ENCODE results near the gene SEPTIN2.
A peak's percentile ranks its signal among the peaks of the same experiment; 100 is the strongest.
"Not testable (repeated sequence)": the region's sequence is repeated elsewhere in the genome, so short reads cannot be mapped to it uniquely, and the experiment has no call there.

SEPTIN2 gene

DNA sequence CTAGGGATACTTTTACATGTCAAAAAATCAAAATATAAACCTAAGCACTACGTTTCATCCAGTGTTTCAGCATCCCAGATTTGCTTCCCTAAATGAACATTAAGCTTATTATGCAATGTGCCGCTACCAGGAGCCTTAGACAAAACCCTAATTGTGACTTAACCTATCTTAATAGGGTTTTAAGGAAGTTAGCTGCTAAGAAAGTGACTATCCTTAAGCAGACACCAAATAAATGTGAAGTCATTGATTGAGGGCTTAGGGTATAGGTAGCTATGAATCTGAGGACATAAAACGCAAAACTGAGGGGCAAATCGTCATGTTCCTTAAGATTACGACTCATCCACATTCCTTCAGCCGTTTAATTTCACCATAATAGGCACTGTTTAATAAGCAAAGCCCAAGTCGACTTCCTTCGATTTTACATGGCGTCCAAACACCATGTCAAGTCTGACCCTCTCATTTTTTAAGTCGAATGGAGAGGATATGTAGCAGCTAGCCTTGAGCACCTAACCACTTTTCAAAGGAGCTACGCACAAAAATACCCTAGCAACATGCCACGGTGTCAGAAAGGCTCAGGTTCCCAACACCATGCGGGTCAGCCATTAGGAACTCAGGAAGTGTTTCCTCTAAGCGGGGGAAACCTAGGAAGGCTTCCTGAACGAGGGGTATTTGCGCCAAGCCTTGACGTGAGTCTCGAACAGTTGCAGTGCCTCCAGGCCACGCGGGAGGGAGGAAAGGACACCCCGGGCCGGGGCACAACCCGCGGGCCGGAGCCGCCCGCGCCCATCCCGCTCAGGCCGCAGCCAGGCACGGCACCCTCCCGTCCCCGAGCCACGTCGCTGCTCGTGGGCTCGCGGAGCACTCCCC, 1.3 kb upstream of the SEPTIN2 start:
- DNase-seq (ENCODE audit: low read depth), result no peak

DNA sequence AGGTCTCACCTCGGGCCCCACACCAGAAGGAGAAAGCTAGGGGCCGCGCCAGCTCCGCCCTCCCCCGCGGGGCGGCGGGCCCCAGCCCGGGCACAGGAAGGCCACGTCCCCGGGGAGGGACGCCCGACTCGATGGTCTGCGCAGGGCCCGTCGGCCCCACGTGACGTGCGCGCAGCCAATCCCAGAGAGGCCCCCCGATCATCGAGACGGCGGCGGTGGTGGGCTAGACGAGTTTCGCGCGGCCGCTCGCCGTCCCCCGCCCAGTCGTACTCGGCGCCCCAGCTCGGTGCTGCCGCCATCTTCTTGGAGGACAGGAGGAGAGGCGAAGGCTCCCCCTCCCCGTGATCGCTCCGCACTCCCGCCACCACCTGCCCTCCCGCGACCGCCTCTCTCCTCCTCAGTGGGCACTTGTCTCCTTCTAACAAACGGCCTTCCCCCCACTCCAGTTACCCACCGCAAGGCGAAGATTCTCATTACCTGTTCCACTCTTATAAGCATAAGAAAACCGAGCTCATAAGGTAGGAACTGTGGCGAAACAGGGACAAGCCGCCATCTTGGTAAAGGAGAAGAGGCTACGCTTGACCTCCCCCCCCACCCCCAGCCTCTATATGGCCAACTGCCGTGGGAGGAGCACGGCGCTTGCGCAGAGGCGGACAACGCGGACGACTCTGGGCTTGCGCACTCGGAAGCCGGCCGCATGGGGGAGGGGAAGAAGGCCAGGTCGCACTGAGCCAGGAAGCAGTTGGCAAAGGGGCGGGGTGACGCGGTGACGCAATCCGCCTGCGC, 439 bp upstream of the SEPTIN2 start, which contains the start of gene HDLBP:
Gene HDLBP, minus strand, starts transcription at position 580 of the 786 bp plus-strand sequence. CDS start 48,803 bp downstream, outside the sequence.
- peak; percentile 100 for DNase-seq (ENCODE audit: low read depth)

DNA sequence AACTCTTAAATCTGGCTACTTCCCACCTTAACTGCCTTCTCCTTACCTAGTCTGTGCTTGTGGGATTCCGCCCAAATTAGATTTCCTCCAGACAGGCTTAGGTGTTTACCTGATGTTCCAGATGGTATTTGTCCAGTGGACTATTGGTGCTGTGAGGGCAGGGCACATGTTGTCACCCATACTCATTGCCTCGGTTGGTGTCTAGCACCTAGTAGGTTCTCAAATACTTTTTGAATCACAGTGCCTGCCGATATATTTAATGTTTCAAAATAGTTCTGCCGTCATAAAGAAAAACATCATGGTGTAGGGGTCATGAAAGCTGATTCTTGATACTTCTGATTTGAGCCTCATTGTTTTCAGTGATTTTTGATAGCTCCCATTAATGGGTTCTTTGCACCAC, 1.1 kb downstream of the SEPTIN2 start:
- no peak for DNase-seq (ENCODE audit: low read depth)

DNA sequence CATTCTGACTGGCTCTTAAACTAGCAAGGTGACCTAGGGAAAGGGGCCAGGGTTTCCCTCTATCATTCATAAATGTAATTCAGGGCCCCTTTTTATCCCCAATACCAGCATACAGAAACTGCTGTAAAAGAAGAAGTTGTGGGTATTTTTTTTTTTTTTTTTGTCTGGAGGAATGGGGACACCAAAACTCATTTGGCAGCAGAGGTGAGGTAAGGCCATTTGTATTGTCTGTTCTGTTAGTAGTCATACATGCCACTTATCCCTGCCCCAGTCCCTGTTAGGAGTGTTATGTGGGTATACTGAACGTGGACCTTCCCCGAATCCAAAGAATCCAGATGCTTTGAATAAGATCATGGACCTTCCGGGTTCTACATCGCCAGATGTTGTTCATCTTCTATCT, 1.7 kb downstream of the SEPTIN2 start:
- no peak for DNase-seq (ENCODE audit: low read depth)

- not testable (repeated sequence) for DNase-seq (ENCODE audit: low read depth)
Measured at GRCh38 chr2:241318830-241319229, 3.1 kb downstream of the SEPTIN2 start.

DNA sequence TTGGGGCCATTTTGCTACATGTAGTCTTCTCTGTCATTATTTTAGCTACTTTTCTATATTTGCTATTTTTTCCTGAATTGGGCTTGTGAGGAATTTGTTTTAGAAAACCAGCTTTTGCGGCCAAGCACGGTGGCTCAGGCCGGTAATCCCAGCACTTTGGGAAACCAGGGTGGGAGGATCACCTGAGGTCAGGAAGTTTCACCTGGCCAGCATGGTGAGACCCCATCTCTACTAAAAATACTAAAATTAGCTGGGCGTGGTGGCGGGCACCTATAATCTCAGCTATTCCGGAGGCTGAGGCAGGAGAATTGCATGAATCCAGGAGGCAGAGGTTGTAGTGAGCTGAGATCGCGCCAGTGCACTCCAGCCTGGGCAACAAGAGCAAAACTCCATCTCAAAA, 4.7 kb downstream of the SEPTIN2 start:
- no peak for DNase-seq (ENCODE audit: low read depth)

GRCh38 chr2:241321033-241321432, 5.3 kb downstream of the SEPTIN2 start:
- DNase-seq (ENCODE audit: low read depth), result no peak

DNA sequence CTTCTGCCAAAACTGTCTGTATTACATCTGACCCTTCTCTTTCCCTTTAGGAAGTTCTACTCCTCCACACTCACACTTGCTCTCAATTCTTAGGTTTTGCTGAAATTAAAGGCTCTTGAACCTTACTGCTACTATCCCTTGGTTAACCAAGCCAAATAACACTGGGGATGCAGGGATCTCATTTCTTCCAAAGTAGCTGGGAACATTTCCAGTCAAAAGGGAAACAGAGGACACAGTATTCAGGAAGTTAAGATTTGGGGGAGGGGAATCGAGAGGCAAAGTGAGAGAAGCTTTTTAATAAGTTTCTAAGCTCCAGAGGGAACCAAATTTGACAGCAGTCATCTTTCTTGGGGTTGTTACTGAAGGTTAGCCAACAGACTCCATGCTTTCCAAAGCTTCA, 6.2 kb downstream of the SEPTIN2 start:
- no peak for DNase-seq (ENCODE audit: low read depth)

DNA sequence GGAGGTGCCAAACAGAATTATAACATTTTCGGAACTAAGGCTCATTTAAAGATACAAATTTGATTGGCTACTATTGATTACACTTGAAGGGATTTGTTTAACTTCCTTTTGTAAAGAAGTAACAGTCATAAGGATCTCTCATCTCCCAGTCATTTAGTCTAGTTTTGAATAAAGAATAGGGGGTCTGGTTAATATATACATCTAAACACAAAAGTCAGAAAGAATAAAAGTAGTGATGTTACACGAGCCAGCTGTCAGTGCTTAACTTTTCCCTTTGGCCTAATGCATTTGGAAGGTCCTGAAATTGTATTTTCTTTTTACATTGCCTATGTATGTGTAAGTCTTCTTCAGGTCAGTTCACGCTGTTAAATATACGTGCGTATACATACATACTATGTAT, 8.1 kb downstream of the SEPTIN2 start:
- no peak for DNase-seq (ENCODE audit: low read depth)

GRCh38 chr2:241324775-241325174, 9.1 kb downstream of the SEPTIN2 start:
- no peak for DNase-seq (ENCODE audit: low read depth)

- DNase-seq (ENCODE audit: low read depth), result no peak
Measured at GRCh38 chr2:241325257-241325656, 9.5 kb downstream of the SEPTIN2 start.

GRCh38 chr2:241329669-241330615, 14.2 kb downstream of the SEPTIN2 start:
- no peak for DNase-seq (ENCODE audit: low read depth)

- no peak for DNase-seq (ENCODE audit: low read depth)
Measured at GRCh38 chr2:241330616-241330981, 14.9 kb downstream of the SEPTIN2 start.

DNA sequence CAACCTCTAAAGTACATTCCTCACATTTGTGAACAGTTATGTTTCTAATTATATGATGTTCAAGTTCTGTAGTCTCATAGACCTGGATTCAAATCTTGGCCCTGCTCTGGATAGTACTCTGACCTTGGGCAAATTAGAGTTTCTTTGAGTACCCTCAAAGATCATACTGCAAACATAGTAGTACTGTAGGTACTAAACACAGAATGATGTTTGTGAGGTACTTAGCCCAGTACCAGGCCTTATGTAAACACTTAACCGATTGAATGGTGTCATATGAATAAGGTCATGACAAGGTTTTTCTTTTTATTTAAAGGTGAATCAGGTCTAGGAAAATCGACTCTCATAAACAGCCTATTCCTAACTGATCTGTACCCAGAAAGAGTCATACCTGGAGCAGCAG, 19.1 kb downstream of the SEPTIN2 start:
- no peak for DNase-seq (ENCODE audit: low read depth)

GRCh38 chr2:241339839-241340630, 24.3 kb downstream of the SEPTIN2 start:
- DNase-seq (ENCODE audit: low read depth), result no peak

DNA sequence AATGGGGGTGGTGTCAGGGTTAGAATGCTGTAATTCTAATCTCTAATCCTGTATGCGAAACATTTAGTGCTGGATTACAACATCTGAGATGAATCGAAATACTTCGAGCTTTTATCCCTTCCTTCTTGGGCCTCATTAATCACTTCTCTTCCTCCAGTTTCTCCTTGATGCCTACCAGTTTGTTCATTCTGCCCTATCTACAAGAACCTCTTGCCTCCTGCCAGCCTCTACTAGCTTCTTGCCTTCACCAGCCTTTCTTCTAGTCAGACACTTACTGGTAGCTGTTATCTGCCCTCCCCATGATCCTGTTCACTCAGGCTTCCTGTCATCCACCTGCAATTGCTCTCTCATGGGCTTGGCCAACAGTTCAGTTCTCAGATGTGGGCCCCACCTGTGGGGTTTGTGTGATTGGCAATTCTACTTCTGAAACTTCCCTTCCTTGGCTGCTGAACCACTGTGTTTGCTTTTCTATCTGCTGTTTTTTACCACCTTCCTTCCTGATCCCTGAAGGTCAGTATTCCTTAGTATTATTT, 25.0 kb downstream of the SEPTIN2 start:
- no peak for DNase-seq (ENCODE audit: low read depth)

GRCh38 chr2:241344925-241345651, 29.4 kb downstream of the SEPTIN2 start:
- no peak for DNase-seq (ENCODE audit: low read depth)

DNA sequence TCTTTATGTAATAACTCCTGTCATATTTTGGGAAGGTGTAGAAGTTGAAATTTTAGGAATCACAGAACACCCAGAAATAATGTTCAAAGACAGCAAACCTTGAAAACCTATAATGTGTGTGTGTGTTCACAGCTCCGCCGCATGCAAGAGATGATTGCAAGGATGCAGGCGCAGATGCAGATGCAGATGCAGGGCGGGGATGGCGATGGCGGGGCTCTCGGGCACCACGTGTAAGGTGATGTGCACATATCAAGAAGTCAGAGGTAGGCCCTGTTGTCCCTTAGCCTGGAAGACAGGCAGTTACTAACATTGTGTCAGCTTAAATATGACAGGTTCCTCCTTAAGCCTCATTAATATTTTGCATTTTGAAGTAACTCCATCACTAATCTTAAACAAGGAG, 34.2 kb downstream of the SEPTIN2 start:
- no peak for DNase-seq (ENCODE audit: low read depth)

DNA sequence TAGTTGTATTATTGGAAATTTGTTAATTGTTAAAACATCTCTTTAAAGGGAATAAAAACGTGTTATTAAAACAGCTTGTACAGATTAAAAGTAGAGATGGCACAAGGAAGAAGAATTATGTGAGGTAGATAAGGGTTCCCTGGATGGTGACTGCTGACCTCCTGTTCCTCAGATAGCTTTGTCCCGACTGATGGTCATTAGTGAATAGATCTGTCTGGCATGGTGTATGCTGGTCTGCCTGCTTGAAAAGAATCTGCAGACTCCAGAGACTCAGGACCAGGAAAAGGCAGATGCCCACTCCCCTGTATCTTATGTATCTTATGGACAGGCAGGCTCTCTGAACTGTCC, 34.8 kb downstream of the SEPTIN2 start:
- no peak for DNase-seq (ENCODE audit: low read depth)

GRCh38 chr2:241350878-241351639, 35.3 kb downstream of the SEPTIN2 start:
- DNase-seq (ENCODE audit: low read depth), result no peak

Data from stimulated activated CD8-positive, alpha-beta memory T cell treated with anti-CD3 and anti-CD28 coated beads, Interleukin-12 subunit alpha, Interleukin-12 subunit beta, amount 100 ng/mL, for 1 hour (primary cell).